Activated CD4-positive, alpha-beta T cell treated with anti-CD3 and anti-CD28 coated beads for 4 hours (primary cell): ENCODE results near the gene METTL5.
A peak's percentile ranks its signal among the peaks of the same experiment; 100 is the strongest.

Source experiments
- DNase-seq, 2 donors: peaks; one replicate each; pipeline ENCODE4 v3.0.0-alpha.2; 2020

Gene METTL5

DNA sequence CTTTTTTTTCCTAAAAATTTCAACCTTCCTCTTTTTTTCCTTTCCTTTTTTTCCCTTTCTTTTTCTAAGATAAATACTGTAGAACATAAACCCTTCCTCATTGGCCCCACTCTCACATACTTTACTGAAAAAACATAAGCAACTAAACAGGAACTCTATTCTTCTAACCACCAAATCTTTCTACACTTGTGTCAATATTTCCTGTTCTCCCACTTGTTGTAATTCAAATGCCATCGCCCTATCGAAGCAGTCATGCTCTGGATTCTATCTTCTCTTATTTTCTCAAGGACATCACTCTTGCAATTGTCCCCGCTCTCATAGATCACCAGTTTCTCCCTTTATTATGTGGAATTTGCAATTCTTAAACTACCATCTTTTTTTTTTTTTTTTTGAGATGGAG is 46.3 kb downstream of the METTL5 start:
- DNase-seq = no peak

GRCh38 chr2:169776252-169776761 is 48.4 kb downstream of the METTL5 start:
- no peak for DNase-seq

DNA sequence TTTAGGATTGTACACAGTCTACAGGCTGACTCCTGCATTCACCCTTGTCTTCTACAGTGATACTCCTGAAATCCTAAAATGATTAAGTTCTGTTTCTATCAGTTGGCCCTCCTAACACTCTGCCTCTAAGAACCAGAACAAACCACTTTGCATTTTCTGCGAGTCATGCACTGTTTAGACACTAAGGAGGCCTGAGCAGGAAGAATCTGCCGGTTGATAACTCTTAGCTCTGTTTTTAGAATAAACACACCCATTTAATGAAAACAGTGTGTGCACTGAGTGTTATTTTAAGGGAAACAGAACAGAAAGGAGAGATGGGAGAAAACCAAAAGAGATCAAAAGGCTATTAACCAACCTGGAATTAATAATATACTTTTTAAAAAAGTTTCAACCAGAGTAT is 48.9 kb downstream of the METTL5 start:
- DNase-seq = no peak

GRCh38 chr2:169775354-169775753 is 49.4 kb downstream of the METTL5 start:
- no peak for DNase-seq

- no peak for DNase-seq
Observed at GRCh38 chr2:169772651-169773050, 52.1 kb downstream of the METTL5 start.

GRCh38 chr2:169771612-169772011 is 53.1 kb downstream of the METTL5 start:
- DNase-seq = no peak

- no peak for DNase-seq
Observed at GRCh38 chr2:169771021-169771420, 53.7 kb downstream of the METTL5 start.

DNA sequence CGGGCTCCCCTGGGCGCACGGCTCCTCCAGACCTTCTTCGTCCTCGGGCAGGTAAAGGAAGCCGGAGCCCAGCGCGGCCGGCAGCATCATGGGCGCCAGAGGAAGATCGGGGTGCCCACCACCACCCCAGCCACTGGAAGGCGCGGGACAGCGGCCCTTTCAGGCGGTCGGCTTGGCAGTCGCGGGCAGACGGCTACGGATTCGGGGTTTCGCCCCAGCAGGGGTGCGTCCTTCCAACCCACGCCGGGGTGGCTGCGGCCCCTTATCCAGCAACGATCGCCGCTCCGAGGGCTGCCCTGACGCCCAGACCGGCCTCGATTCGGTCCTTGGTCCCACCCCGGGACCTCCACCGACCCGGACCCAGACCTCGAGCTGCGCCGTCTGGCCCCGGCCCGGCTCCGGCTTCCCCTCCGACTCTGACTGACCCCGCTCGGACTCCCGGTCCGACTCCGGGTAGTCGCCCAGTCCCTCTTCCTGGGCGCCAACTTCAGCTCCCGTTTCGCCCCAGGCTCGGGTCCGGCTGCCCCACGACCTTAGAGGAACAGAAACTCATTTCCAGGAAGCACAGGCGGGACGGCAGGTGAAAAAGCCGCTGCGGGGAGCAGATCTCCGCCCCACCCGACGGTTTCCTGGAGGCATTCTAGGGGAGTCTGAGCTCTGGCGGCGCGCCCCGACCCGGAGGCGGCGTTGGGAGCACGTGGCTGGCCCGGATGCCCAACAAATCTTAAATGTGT is 56.3 kb downstream of the METTL5 start:
- peak; percentile 27 to 32 for DNase-seq

DNA sequence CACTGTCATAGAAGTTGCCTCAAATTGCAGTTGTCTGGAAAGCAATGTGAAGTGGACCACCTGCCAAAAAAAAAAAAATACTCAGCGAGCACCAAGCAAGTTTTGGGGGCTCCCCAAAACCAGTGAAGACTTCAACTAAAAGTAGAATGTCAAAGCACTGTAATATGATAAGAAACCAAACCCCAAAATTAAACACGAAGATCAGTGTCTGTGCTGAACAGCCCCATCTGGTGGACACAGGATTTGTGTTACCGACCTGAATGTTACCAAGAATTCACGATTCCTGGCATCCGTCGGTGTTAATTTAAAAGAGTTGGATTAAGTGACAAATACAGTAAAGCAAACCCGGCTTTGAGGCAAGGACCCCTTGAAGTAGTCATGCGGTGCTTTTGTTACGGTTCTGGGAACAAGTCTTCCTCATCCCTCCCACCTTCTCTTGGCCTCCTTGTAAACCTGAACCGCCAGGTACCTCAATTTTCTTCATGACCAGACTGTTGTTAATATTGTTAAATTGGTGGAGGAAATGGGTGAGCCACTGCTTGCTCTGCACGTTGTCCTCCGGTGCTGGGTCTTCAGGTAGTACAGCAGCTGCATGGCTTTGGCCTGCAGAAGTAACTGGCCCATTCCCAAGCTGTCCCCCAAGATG is 57.3 kb downstream of the METTL5 start:
- peak; percentile 52 to 67 for DNase-seq

GRCh38 chr2:169765523-169765922 is 59.2 kb downstream of the METTL5 start:
- no peak for DNase-seq

GRCh38 chr2:169761970-169762292 is 62.8 kb downstream of the METTL5 start:
- no peak for DNase-seq
